OCI-LY7 (cell line): ENCODE results near the gene MSH3.

ENCODE experiments used
- CTCF ChIP-seq: fragments of 200-600 bp; sonication (generic); conservative IDR thresholded peaks from 2 replicates; pipeline ENCODE4 v1.5.1; 2014; ENCODE audit warnings: mild to moderate bottlenecking, antibody characterized with exemption, low read length, moderate library complexity, mixed read lengths
- EZH2phosphoT487 ChIP-seq: fragments of 200-600 bp; sonication (generic); IDR thresholded peaks from 2 replicates; pipeline ENCODE4 v1.6.1; 2018; ENCODE audit warnings: low read depth, borderline replicate concordance, mild to moderate bottlenecking, mixed run types, antibody characterized with exemption, low read length, moderate library complexity, mixed read lengths

- TF ChIP-seq CTCF (no peak), EZH2phosphoT487 (no peak)
Observed at GRCh38 chr5:80697100-80697499, 42.6 kb downstream of the MSH3 start.
